ENCODE measurements around the gene EPO. TPM values are rescaled to one million over a fixed set of nuclear protein-coding genes. Genes with fewer than 3 reads are reported as not detected.
"Not testable (repeated sequence)": the region's sequence is repeated elsewhere in the genome, so short reads cannot be mapped to it uniquely, and the experiment has no call there.

Gene EPO
- total RNA-seq, 1 donor from 2014 or later, result not detected

DNA sequence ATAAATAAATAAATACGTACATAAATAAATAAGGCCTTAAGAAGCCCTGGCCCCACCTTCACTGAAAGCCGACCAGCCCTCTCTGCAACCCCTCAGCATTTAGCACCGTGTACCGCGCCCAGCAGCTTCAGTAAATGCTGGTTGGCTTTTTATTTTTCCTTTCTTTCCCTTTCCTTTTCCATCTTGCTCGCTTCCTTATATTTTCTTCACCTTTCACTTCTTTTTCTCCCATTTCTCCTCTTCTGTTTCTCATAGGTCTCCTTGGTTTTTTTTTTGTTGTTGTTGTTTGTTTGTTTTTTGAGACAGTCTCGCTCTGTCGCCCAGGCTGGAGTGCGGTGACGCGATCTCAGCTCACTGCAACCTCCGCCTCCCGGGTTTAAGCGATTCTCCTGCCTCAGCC is 24.3 kb downstream of the EPO start:
- no peak for DNase-seq
- Mint-ChIP-seq H3K4me3 (ENCODE audit: unreplicated experiment) (no peak overlapping the region), H3K27ac (ENCODE audit: unreplicated experiment) (no peak overlapping the region), H3K4me1 (ENCODE audit: low read depth, unreplicated experiment) (no peaks in the 10 kb centered on the region), H3K9me3 (ENCODE audit: unreplicated experiment) (peaks cover 10% of the 10 kb centered on the region), H3K36me3 (ENCODE audit: unreplicated experiment) (no peaks in the 10 kb centered on the region), H3K27me3 (ENCODE audit: unreplicated experiment) (peaks cover 7% of the 10 kb centered on the region)
- TF ChIP-seq, protein P1, sequence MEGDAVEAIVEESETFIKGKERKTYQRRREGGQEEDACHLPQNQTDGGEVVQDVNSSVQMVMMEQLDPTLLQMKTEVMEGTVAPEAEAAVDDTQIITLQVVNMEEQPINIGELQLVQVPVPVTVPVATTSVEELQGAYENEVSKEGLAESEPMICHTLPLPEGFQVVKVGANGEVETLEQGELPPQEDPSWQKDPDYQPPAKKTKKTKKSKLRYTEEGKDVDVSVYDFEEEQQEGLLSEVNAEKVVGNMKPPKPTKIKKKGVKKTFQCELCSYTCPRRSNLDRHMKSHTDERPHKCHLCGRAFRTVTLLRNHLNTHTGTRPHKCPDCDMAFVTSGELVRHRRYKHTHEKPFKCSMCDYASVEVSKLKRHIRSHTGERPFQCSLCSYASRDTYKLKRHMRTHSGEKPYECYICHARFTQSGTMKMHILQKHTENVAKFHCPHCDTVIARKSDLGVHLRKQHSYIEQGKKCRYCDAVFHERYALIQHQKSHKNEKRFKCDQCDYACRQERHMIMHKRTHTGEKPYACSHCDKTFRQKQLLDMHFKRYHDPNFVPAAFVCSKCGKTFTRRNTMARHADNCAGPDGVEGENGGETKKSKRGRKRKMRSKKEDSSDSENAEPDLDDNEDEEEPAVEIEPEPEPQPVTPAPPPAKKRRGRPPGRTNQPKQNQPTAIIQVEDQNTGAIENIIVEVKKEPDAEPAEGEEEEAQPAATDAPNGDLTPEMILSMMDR (IDR thresholded peaks at IDR 0.05; ENCODE audit: partially characterized antibody, unreplicated experiment), result no peak

DNA sequence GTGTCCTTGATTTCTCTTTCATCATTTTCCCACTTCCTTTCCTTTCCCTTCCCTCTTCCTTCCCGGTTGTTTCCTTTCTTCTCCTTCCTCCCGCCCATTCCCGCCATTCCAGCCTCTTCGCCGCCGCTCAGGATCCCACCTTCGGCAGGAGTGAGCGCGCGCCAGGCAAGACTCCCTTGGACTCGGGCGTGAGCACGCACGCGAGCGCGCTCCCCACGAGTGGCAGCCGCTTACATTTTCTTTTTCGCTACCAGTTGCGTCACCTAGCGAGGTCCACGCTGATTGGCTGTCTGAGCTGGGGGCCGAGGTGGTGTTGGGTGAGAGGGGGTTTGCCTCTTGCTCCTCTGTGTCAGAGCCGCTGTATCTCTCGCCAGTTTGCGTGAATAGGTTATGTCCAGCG is 24.9 kb downstream of the EPO start:
- TF ChIP-seq, protein P1 (IDR thresholded peaks at IDR 0.05; ENCODE audit: partially characterized antibody, unreplicated experiment), result no peak
- Mint-ChIP-seq H3K9me3 (ENCODE audit: unreplicated experiment) (peaks cover 6% of the 10 kb centered on the region), H3K36me3 (ENCODE audit: unreplicated experiment) (no peaks in the 10 kb centered on the region), H3K27ac (ENCODE audit: unreplicated experiment) (no peak overlapping the region), H3K4me1 (ENCODE audit: low read depth, unreplicated experiment) (no peaks in the 10 kb centered on the region), H3K27me3 (ENCODE audit: unreplicated experiment) (peaks cover 7% of the 10 kb centered on the region), H3K4me3 (ENCODE audit: unreplicated experiment) (peak overlapping the region; percentile 86)
- DNase-seq, result peak; percentile 49

DNA sequence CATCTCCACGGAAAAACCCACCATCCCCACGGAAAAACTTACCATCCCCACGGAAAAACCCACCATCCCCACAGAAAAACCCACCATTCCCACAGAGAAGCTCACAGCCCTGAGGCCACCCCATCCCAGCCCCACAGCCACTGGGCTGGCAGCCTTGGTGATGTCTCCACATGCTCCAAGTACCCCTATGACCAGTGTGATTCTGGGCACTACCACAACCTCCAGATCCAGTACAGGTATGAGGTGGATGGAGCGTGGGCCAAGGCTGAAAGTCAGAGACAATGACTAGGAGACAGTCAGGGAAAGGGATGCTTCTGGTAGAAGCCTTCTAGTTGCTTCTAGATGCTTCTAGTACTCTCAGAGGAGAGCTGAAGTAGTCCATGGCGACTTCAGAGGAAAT is 32.7 kb downstream of the EPO start:
- no peak for DNase-seq
- Mint-ChIP-seq H3K27ac (ENCODE audit: unreplicated experiment) (no peak overlapping the region), H3K27me3 (ENCODE audit: unreplicated experiment) (peaks cover 4% of the 10 kb centered on the region), H3K36me3 (ENCODE audit: unreplicated experiment) (no peaks in the 10 kb centered on the region), H3K4me1 (ENCODE audit: low read depth, unreplicated experiment) (peaks cover 2% of the 10 kb centered on the region), H3K9me3 (ENCODE audit: unreplicated experiment) (peaks cover 2% of the 10 kb centered on the region), H3K4me3 (ENCODE audit: unreplicated experiment) (no peak overlapping the region)
- TF ChIP-seq, protein P1 (IDR thresholded peaks at IDR 0.05; ENCODE audit: partially characterized antibody, unreplicated experiment), result no peak

DNA sequence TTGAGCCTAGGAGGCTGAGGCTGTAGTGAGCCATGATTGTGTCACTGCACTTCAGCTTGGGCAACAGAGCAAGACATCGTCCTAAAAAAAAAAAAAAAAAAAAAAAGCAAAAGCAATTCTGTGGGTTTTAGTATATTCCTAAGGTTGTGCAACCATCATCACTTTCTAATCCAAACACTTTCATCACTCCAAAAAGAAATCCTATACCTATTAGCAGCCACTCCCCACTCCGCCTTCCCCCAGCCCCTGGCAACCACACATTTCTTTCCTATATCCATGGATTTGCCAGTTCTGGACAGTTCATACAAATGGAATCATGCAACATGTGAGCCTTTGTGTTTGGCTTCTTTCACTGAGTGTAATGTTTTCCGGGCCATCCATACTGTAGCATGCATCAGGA is 33.5 kb downstream of the EPO start:
- Mint-ChIP-seq H3K36me3 (ENCODE audit: unreplicated experiment) (no peaks in the 10 kb centered on the region), H3K4me3 (ENCODE audit: unreplicated experiment) (no peak overlapping the region), H3K4me1 (ENCODE audit: low read depth, unreplicated experiment) (peaks cover 2% of the 10 kb centered on the region), H3K9me3 (ENCODE audit: unreplicated experiment) (peaks cover 2% of the 10 kb centered on the region), H3K27ac (ENCODE audit: unreplicated experiment) (no peak overlapping the region), H3K27me3 (ENCODE audit: unreplicated experiment) (peaks cover 4% of the 10 kb centered on the region)
- TF ChIP-seq, protein P1 (IDR thresholded peaks at IDR 0.05; ENCODE audit: partially characterized antibody, unreplicated experiment), result no peak
- DNase-seq, result no peak

DNA sequence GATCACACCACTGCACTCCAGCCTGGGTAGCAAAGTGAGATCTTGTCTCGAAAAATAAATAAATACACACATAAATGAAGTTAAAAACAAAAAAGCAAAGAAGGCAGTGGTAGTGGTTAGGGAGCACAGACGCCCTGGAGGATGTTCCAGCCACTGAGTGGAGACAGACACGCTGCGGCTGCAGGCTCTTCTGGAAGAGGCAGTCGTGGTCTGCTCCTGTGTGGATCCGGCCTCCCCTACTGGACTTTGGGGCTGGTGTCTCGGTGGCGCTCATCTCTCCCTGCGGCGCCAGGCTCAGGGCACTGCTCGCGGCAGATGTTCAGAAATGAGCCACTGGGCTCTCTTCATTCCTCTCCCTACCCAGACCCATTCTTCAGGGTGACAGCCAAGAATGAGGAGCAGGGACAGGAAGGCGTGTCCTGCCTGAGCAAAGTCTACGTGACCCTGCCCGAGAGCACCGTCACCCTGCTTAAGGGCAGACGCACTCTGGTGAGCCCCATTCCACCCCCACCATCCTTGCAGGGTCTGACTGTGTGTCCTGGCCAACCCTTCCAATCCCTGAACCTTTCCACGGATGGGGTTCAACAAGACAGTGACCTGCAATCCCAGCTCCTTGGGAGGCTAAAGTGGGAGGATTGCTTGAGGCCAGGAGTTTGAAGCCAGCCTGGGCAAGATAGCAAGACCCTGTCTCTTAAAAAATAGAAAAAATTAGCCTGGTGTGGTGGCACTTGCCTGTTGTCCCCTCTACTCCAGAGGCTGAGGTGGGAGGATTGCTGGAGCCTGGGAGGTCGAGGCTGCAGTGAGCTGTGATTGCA is 39.3 kb downstream of the EPO start:
- no peak for DNase-seq
- Mint-ChIP-seq H3K4me3 (ENCODE audit: unreplicated experiment) (no peak overlapping the region), H3K27ac (ENCODE audit: unreplicated experiment) (no peak overlapping the region), H3K27me3 (ENCODE audit: unreplicated experiment) (peaks cover 2% of the 10 kb centered on the region), H3K4me1 (ENCODE audit: low read depth, unreplicated experiment) (peaks cover 2% of the 10 kb centered on the region), H3K9me3 (ENCODE audit: unreplicated experiment) (no peaks in the 10 kb centered on the region), H3K36me3 (ENCODE audit: unreplicated experiment) (no peaks in the 10 kb centered on the region)
- TF ChIP-seq, protein P1 (IDR thresholded peaks at IDR 0.05; ENCODE audit: partially characterized antibody, unreplicated experiment), result no peak

DNA sequence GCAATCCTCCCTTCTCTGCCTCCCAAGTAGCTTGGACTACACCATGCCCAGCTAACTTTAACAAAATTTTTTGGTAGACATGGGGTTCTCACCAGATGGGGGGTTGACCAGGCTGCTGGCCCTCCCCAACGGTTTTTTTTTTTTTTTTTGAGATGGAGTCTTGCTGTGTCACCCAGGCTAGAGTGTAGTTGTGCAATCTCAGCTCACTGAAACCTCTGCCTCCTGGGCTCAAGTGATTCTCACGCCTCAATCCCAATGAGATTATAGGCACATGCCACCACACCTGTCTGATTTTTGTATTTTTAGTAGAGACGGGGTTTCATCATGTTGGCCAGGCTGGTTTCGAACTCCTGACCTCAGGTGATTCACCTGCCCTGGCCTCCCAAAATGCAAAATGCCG is 42.6 kb downstream of the EPO start:
- not testable (repeated sequence) for H3K4me3 Mint-ChIP-seq (ENCODE audit: unreplicated experiment); DNase-seq; H3K4me1 Mint-ChIP-seq (ENCODE audit: low read depth, unreplicated experiment); H3K27me3 Mint-ChIP-seq (ENCODE audit: unreplicated experiment); H3K27ac Mint-ChIP-seq (ENCODE audit: unreplicated experiment); H3K36me3 Mint-ChIP-seq (ENCODE audit: unreplicated experiment); H3K9me3 Mint-ChIP-seq (ENCODE audit: unreplicated experiment)
